ENCODE results near the gene THRSP. TPM values are rescaled to one million over a fixed set of nuclear protein-coding genes. Genes with fewer than 3 reads are reported as not detected.

The THRSP gene
- polyA plus RNA-seq, 1 of the 3 experiments (the other 2 are of a cell fraction) = not detected

- CTCF ChIA-PET = interaction anchor here (0.6 kb wide), 1 partner anchor 101 kb away, joined by 3 read pairs; no protein-coding TSS in a partner anchor
Measured at GRCh38 chr11:78072455-78072854, 8.8 kb downstream of the THRSP start.

DNA sequence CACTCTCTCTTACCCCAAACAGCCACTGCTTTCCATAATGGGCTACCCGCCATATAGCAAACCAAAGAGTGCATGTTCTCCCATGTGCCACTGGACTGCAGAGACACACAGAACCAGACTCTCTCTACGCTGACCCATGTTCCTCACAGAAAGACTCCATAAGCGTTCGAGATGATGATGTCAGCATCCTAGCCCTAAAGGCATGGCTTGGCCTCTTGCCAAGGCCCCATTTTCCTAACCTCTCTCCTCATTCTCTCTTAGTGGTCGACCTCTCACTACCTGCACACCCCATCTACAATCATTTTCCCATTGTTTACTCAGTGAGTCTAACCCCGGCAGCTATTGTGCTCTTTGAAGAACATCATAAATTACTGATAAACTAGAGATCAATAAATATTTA is 11.1 kb downstream of the THRSP start:
- Histone ChIP-seq H4K20me1 (ENCODE audit: insufficient read depth) (peaks cover 23% of the 10 kb centered on the region), H3K4me3 (ENCODE audit: low read depth in 2 of 2, low read length in 1 of 2) (no peak overlapping the region), H3K79me2 (ENCODE audit: insufficient read depth) (peaks cover 97% of the 10 kb centered on the region), H3F3A (replicated peaks; ENCODE audit: insufficient read depth) (no peaks in the 10 kb centered on the region), H3K4me1 (ENCODE audit: control insufficient read depth in 1 of 2, insufficient read depth in 2 of 2, low read depth in 1 of 2, low read length in 1 of 2) (peaks cover 0 to 21% of the 10 kb centered on the region in 2 experiments; a peak in 1 of 4 replicates), H3K27me3 (ENCODE audit: insufficient read depth) (no peaks in the 10 kb centered on the region), H3K9ac (no peak overlapping the region), H3K9me3 (no peaks in the 10 kb centered on the region), H3K9me2 (no peaks in the 10 kb centered on the region), H3K4me2 (no peak overlapping the region), H2AFZ (ENCODE audit: low read depth) (no peak overlapping the region), H3K36me3 (replicated peaks in 1 of 2; ENCODE audit: control insufficient read depth in 1 of 2, insufficient read depth in 2 of 2, low read length in 1 of 2) (peaks cover 25 to 46% of the 10 kb centered on the region in 2 experiments), H3K27ac (ENCODE audit: low read depth in 2 of 2, low read length in 1 of 2) (no peak overlapping the region; a peak in 1 of 4 replicates)
- 71% methylated on average over 6 of the region's 6 CpGs for WGBS (ENCODE audit: low lambda C conversion rate)
- peak; percentile 41 for DNase-seq
- TF ChIP-seq PBX3 (IDR thresholded peaks at IDR 0.05) = no peak
- TF ChIP-seq EP300 (IDR thresholded peaks at IDR 0.05; ENCODE audit: borderline replicate concordance in 1 of 2, low read depth in 1 of 2, low read length in 1 of 2) = no peak
- TF ChIP-seq TEAD4 (IDR thresholded peaks at IDR 0.05; ENCODE audit: borderline replicate concordance, insufficient read depth) = no peak
- no peak for TF ChIP-seq RCOR1 (IDR thresholded peaks at IDR 0.05; ENCODE audit: low read length)
- TF ChIP-seq EZH2phosphoT487 (IDR thresholded peaks at IDR 0.05; ENCODE audit: borderline replicate concordance, low read depth) = no peak
- ChIA-PET CTCF (no interaction called here), POLR2A (no interaction called here)

More at GRCh38 chr11:78072455-78072854, 8.8 kb downstream of the THRSP start:
- Histone ChIP-seq H3K9ac (no peak overlapping the region), H3K4me2 (no peak overlapping the region), H3K27ac (ENCODE audit: low read depth in 2 of 2, low read length in 1 of 2) (no peak overlapping the region), H3K4me1 (ENCODE audit: control insufficient read depth in 1 of 2, insufficient read depth in 2 of 2, low read depth in 1 of 2, low read length in 1 of 2) (peaks cover 0 to 8% of the 10 kb centered on the region in 2 experiments; a peak in 1 of 4 replicates), H3K4me3 (ENCODE audit: low read depth in 2 of 2, low read length in 1 of 2) (no peak overlapping the region), H3K27me3 (ENCODE audit: insufficient read depth) (no peaks in the 10 kb centered on the region), H2AFZ (ENCODE audit: low read depth) (no peak overlapping the region), H3K9me3 (no peaks in the 10 kb centered on the region), H3K9me2 (no peaks in the 10 kb centered on the region), H3K79me2 (ENCODE audit: insufficient read depth) (peaks cover 78% of the 10 kb centered on the region), H4K20me1 (ENCODE audit: insufficient read depth) (peaks cover 21% of the 10 kb centered on the region), H3F3A (replicated peaks; ENCODE audit: insufficient read depth) (no peaks in the 10 kb centered on the region), H3K36me3 (replicated peaks in 1 of 2; ENCODE audit: control insufficient read depth in 1 of 2, insufficient read depth in 2 of 2, low read length in 1 of 2) (peaks cover 38 to 60% of the 10 kb centered on the region in 2 experiments)
- POLR2A ChIA-PET = no interaction called here
- no peak for DNase-seq
- WGBS (ENCODE audit: low lambda C conversion rate) = 99% methylated on average over 4 of the region's 4 CpGs
- no peak for TF ChIP-seq EP300 (IDR thresholded peaks at IDR 0.05; ENCODE audit: borderline replicate concordance in 1 of 2, low read depth in 1 of 2, low read length in 1 of 2)
- TF ChIP-seq REST (IDR thresholded peaks at IDR 0.05; ENCODE audit: low read depth, low read length) = no peak
- TF ChIP-seq JUND (IDR thresholded peaks at IDR 0.05) = no peak
- no peak for TF ChIP-seq TEAD4 (IDR thresholded peaks at IDR 0.05; ENCODE audit: borderline replicate concordance, insufficient read depth)
- no peak for TF ChIP-seq SMC3 (IDR thresholded peaks at IDR 0.05; ENCODE audit: low read depth, low read length)
- TF ChIP-seq, protein P1, sequence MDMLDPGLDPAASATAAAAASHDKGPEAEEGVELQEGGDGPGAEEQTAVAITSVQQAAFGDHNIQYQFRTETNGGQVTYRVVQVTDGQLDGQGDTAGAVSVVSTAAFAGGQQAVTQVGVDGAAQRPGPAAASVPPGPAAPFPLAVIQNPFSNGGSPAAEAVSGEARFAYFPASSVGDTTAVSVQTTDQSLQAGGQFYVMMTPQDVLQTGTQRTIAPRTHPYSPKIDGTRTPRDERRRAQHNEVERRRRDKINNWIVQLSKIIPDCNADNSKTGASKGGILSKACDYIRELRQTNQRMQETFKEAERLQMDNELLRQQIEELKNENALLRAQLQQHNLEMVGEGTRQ (IDR thresholded peaks at IDR 0.05; ENCODE audit: borderline replicate concordance, low read depth, low read length) = no peak

Data from SK-N-SH (cell line).